PC-9 (cell line): ENCODE measurements around the gene SMIM1. TPM values are rescaled to one million over a fixed set of nuclear protein-coding genes. Genes with fewer than 3 reads are reported as not detected.

Source experiments
- BruUV-seq: library from RNA; stranded (reverse); fragments of 400-500 nt; replicated peaks from 2 replicates; lab custom pipeline; 2021; lab: Mats Ljungman, UMichigan
- CTCF ChIA-PET: fragments of 300-600 bp; sonication (Branson Sonifier 250); formaldehyde crosslinking; loops from one replicate; lab custom pipeline; 2022; ENCODE audit warnings: antibody characterized with exemption; lab: Charles Lee
- POLR2A ChIA-PET: fragments of 300-600 bp; sonication (Branson Sonifier 250); formaldehyde crosslinking; loops from one replicate; lab custom pipeline; 2022; ENCODE audit warnings: antibody characterized with exemption; ENCODE audit not compliant: unreplicated experiment; lab: Charles Lee
- DNase-seq, 2 experiments: peaks; one replicate each; pipeline versions ENCODE4 v3.0.0 to v3.0.0-alpha.2; 2015 to 2022; ENCODE audit warnings: mixed read lengths in 1 of 2
- H2AFZ ChIP-seq: fragments of 200-600 bp; sonication (generic); 2 replicates; pipeline ENCODE4 v1.8.1; 2017; ENCODE audit warnings: antibody characterized with exemption
- H3F3A ChIP-seq: fragments of 200-600 bp; sonication (generic); 2 replicates; pipeline ENCODE4 v1.8.1; 2017; ENCODE audit warnings: antibody characterized with exemption, mild to moderate bottlenecking, low read depth; ENCODE audit not compliant: insufficient read depth
- H3K27ac ChIP-seq: fragments of 200-600 bp; sonication (generic); 2 replicates; pipeline ENCODE4 v1.6.1; 2016; ENCODE audit warnings: mixed run types
- H3K27me3 ChIP-seq: fragments of 200-600 bp; sonication (generic); 2 replicates; pipeline ENCODE4 v1.6.1; 2016; ENCODE audit warnings: low read depth, mixed run types; ENCODE audit not compliant: insufficient read depth
- H3K36me3 ChIP-seq: fragments of 200-600 bp; sonication (generic); 2 replicates; pipeline ENCODE4 v1.6.1; 2016; ENCODE audit warnings: low read depth, mixed run types
- H3K4me1 ChIP-seq: fragments of 200-600 bp; sonication (generic); replicated peaks from 2 replicates; pipeline ENCODE4 v1.6.1; 2016; ENCODE audit warnings: mixed run types; ENCODE audit not compliant: insufficient read depth
- H3K4me2 ChIP-seq: fragments of 200-600 bp; sonication (generic); 2 replicates; pipeline ENCODE4 v1.6.1; 2017; ENCODE audit warnings: mixed run types
- H3K4me3 ChIP-seq: fragments of 200-600 bp; sonication (generic); 2 replicates; pipeline ENCODE4 v1.6.1; 2016; ENCODE audit warnings: mixed run types
- H3K79me2 ChIP-seq: fragments of 200-600 bp; sonication (generic); 2 replicates; pipeline ENCODE4 v1.6.1; 2017; ENCODE audit warnings: low read depth, mixed run types
- H3K9me2 ChIP-seq: fragments of 200-600 bp; sonication (generic); 2 replicates; pipeline ENCODE4 v1.8.1; 2017; ENCODE audit warnings: mild to moderate bottlenecking; ENCODE audit not compliant: insufficient read depth
- H3K9me3 ChIP-seq: fragments of 200-600 bp; sonication (generic); 2 replicates; pipeline ENCODE4 v1.8.1; 2016; ENCODE audit warnings: low read depth; ENCODE audit not compliant: insufficient read depth
- H4K20me1 ChIP-seq: fragments of 200-600 bp; sonication (generic); 2 replicates; pipeline ENCODE4 v1.8.1; 2017; ENCODE audit not compliant: insufficient read depth
- CTCF ChIP-seq: fragments of 200-600 bp; sonication (generic); conservative IDR thresholded peaks from 2 replicates; pipeline ENCODE4 v1.6.1; 2017; ENCODE audit warnings: mixed run types, antibody characterized with exemption, mild to moderate bottlenecking, moderate library complexity
- EZH2 ChIP-seq: fragments of 200-600 bp; sonication (generic); IDR thresholded peaks from 2 replicates; pipeline ENCODE4 v1.8.0; 2017; ENCODE audit warnings: antibody characterized with exemption, low read depth
- intact Hi-C: fragments of 100-400 bp; cut with micrococcal nuclease; formaldehyde crosslinking; loops from one replicate; pipeline ENCODE4 v1.10.0; 2022; ENCODE audit not compliant: unreplicated experiment
- total RNA-seq: library from RNA; stranded (reverse); gene quantifications from 2 replicates; pipeline ENCODE4 v1.2.3, GENCODE V29; 2021

The SMIM1 gene
- total RNA-seq, 1 experiment from 2014 or later = 5.9 TPM

- Histone ChIP-seq H4K20me1 (no peaks in the 10 kb centered on the region), H3K4me3 (no peak overlapping the region), H3K27ac (no peak overlapping the region), H3F3A (peaks cover 14% of the 10 kb centered on the region; the same call in 1 of the 2 replicates), H3K79me2 (no peaks in the 10 kb centered on the region), H2AFZ (no peak overlapping the region), H3K9me3 (no peaks in the 10 kb centered on the region), H3K36me3 (no peaks in the 10 kb centered on the region), H3K27me3 (no peaks in the 10 kb centered on the region), H3K9me2 (no peaks in the 10 kb centered on the region), H3K4me2 (no peak overlapping the region), H3K4me1 (no peaks in the 10 kb centered on the region)
- POLR2A ChIA-PET = no interaction called here
- BruUV-seq = no TSS peak
- DNase-seq = no peak
- CTCF ChIA-PET = no interaction called here
- intact Hi-C loops = no loop called here
- TF ChIP-seq EZH2 (no peak), CTCF (no peak)
These were observed 41.5 kb downstream of the SMIM1 start for GRCh38 chr1:3814065-3814464.

- CTCF ChIA-PET = interaction anchor here (0.5 kb wide), 1 partner anchor 1237 kb away, joined by 3 read pairs; no protein-coding TSS in a partner anchor
These were observed 42.4 kb downstream of the SMIM1 start for GRCh38 chr1:3814771-3815561.

More at GRCh38 chr1:3814771-3815561, 42.4 kb downstream of the SMIM1 start:
- H2AFZ ChIP-seq = no peak overlapping the region
- DNase-seq = no peak
- no peak overlapping the region for H3K4me3 ChIP-seq
- H3K79me2 ChIP-seq = no peaks in the 10 kb centered on the region
- no peaks in the 10 kb centered on the region for H3K9me2 ChIP-seq
- H3K4me2 ChIP-seq = no peak overlapping the region
- POLR2A ChIA-PET = no interaction called here
- H3K27me3 ChIP-seq = no peaks in the 10 kb centered on the region
- intact Hi-C loops = no loop called here
- H3F3A ChIP-seq = peaks cover 9% of the 10 kb centered on the region; the same call in 1 of the 2 replicates
- H3K4me1 ChIP-seq = no peaks in the 10 kb centered on the region
- TF ChIP-seq CTCF (no peak), EZH2 (no peak)
- H3K36me3 ChIP-seq = no peaks in the 10 kb centered on the region
- no peak overlapping the region for H3K27ac ChIP-seq
- no peaks in the 10 kb centered on the region for H4K20me1 ChIP-seq
- BruUV-seq = no TSS peak
- no peaks in the 10 kb centered on the region for H3K9me3 ChIP-seq
